ENCODE results near the gene L1CAM.

Gene L1CAM

DNA sequence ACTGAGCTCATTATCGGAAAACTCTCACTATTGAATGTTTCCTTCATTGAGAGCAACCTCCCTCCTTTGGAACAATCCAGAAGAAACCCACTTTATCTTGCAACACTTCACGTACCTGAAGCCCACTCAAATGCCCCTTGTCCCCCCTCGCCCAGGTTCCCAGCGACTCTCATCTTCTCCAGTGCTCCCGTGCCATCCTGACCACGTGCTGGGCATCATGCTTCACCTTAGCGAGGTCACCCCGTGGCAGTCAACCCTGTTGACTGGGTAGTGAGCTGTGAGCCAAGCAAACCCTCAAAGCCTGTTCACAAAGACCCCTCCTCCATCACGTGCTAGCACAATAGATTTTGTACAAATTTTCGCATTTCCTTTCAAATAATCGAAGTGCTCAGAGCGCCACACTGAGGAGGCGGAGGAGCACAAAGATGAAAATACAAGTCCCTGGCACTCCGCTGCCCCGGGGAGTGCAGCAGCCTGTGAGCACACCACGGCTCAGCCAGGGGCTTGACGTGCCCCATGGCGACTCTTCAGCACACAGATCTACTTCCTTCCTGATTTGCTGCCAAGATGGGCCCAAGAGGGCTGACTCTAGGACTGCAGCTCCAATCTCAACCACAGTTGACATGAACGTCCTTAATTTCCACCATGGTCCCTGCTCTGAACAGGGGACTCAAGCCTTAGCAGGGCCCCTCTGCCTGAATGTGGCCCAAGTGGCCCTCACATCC lies 71.2 kb downstream of the L1CAM start:
- no peak for DNase-seq (ENCODE audit: low read depth)
- no peak overlapping the region for H3K4me3 ChIP-seq (ENCODE audit: low read depth, low read length)
- TF ChIP-seq, protein P1, sequence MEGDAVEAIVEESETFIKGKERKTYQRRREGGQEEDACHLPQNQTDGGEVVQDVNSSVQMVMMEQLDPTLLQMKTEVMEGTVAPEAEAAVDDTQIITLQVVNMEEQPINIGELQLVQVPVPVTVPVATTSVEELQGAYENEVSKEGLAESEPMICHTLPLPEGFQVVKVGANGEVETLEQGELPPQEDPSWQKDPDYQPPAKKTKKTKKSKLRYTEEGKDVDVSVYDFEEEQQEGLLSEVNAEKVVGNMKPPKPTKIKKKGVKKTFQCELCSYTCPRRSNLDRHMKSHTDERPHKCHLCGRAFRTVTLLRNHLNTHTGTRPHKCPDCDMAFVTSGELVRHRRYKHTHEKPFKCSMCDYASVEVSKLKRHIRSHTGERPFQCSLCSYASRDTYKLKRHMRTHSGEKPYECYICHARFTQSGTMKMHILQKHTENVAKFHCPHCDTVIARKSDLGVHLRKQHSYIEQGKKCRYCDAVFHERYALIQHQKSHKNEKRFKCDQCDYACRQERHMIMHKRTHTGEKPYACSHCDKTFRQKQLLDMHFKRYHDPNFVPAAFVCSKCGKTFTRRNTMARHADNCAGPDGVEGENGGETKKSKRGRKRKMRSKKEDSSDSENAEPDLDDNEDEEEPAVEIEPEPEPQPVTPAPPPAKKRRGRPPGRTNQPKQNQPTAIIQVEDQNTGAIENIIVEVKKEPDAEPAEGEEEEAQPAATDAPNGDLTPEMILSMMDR (IDR thresholded peaks at IDR 0.05; ENCODE audit: low read depth, low read length, missing control alignments) = no peak
- in situ Hi-C loops (cut with HindIII; ENCODE audit: low sequenced_read_pairs) = no loop called here

DNA sequence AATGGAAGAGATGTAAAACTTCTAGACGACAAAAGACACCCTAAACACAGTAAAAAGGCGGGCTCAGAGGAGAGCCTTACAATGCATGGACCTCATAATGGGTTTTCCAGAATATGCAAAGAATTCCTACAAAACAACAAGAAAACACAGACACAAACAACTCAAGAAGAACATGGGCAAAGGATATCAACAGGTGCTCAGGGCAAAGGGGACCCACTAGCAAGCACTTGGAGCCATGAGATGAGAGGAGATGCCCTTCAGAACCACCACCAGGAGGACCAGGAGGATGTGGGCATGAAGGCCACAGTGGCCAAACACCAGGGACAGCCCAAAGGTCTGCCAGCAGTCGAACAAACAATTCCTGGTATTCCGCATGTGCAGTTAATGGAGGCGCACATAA lies 72.8 kb downstream of the L1CAM start:
- H3K4me3 ChIP-seq (ENCODE audit: low read depth, low read length) = no peak overlapping the region
- TF ChIP-seq, protein P1 (IDR thresholded peaks at IDR 0.05; ENCODE audit: low read depth, low read length, missing control alignments) = no peak
- in situ Hi-C loops (cut with HindIII; ENCODE audit: low sequenced_read_pairs) = no loop called here
- no peak for DNase-seq (ENCODE audit: low read depth)

DNA sequence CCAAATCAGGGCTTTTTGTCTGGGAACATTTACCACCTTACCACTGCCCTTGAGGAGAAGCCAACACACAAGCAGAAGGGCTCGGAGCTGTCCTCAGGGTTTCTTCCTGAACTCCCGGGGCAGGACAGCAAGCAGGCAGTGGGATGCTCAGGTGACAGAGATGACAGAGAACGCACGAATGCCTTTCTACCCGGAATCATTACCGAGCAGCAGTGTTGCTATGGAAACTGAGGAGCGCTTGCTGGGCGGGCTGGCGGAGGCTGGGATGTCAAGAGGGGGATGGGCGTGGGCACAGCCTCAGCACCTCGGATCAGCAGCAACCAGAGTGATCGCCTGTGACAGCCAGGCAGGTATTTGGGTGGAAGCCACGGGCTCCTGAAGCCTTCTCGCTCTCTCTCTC lies 73.8 kb downstream of the L1CAM start:
- H3K4me3 ChIP-seq (ENCODE audit: low read depth, low read length) = no peak overlapping the region
- in situ Hi-C loops (cut with HindIII; ENCODE audit: low sequenced_read_pairs) = no loop called here
- TF ChIP-seq, protein P1 (IDR thresholded peaks at IDR 0.05; ENCODE audit: low read depth, low read length, missing control alignments) = no peak
- no peak for DNase-seq (ENCODE audit: low read depth)
